K562 (cell line): ENCODE data around the gene MRPL44. TPM values are rescaled to one million over a fixed set of nuclear protein-coding genes. Genes with fewer than 3 reads are reported as not detected.
A peak's percentile ranks its signal among the peaks of the same experiment; 100 is the strongest.

Source experiments
- ATF1 ChIP-seq, 2 experiments: fragments of 450-650 bp in 1 of 2; IDR thresholded peaks; 2 replicates each; pipeline ENCODE4 v1.6.1; 2016; ENCODE audit warnings: missing compliant biosample characterization in 1 of 2, missing genetic modification characterization in 1 of 2
- BRD4 ChIP-seq: fragments of 200-600 bp; sonication (generic); IDR thresholded peaks from 2 replicates; pipeline ENCODE4 v1.6.1; 2017; ENCODE audit warnings: inconsistent platforms
- CBX5 ChIP-seq: IDR thresholded peaks from 2 replicates; pipeline ENCODE4 v1.6.1; 2014; ENCODE audit warnings: low read depth, borderline replicate concordance
- CC2D1A ChIP-seq: fragments of 450-650 bp; IDR thresholded peaks from 2 replicates; pipeline ENCODE4 v1.6.1; 2017; ENCODE audit warnings: mild to moderate bottlenecking
- CEBPB ChIP-seq: fragments of 450-650 bp; IDR thresholded peaks from 2 replicates; pipeline ENCODE4 v1.6.1; 2016; ENCODE audit warnings: missing genetic modification characterization, missing compliant biosample characterization
- CHD1 ChIP-seq: fragments of 200-600 bp; sonication (generic); IDR thresholded peaks from one replicate; pipeline ENCODE4 v1.6.1; 2012; ENCODE audit warnings: mild to moderate bottlenecking, moderate library complexity, low read length, inconsistent platforms
- DPF2 ChIP-seq: fragments of 450-650 bp; IDR thresholded peaks from 2 replicates; pipeline ENCODE4 v1.6.1; 2016
- FOXM1 ChIP-seq, 2 experiments: fragments of 450-650 bp in 1 of 2; sonication (generic) in 1 of 2; formaldehyde crosslinking in 1 of 2; IDR thresholded peaks; 2 replicates each; pipeline versions ENCODE4 v1.6.1 to v1.9.0; 2017 to 2022; ENCODE audit warnings: low read depth in 2 of 2, mild to moderate bottlenecking in 2 of 2, missing genetic modification reagents in 1 of 2, moderate library complexity in 1 of 2
- GATAD2A ChIP-seq: fragments of 450-650 bp; IDR thresholded peaks from 2 replicates; pipeline ENCODE4 v1.6.1; 2017
- KDM2B ChIP-seq: fragments of 250-450 bp; sonication (Bioruptor Pico); IDR thresholded peaks from 2 replicates; pipeline ENCODE4 v1.8.0; 2021; ENCODE audit warnings: mild to moderate bottlenecking, moderate library complexity
- PCBP2 ChIP-seq: fragments of 200-400 bp; formaldehyde crosslinking; IDR thresholded peaks from 2 replicates; pipeline ENCODE4 v1.6.1; 2018; ENCODE audit warnings: low read length, low read depth, mild to moderate bottlenecking, moderate library complexity; ENCODE audit not compliant: poor library complexity, severe bottlenecking
- POLR2B ChIP-seq: fragments of 450-650 bp; IDR thresholded peaks from 2 replicates; pipeline ENCODE4 v1.6.1; 2018; ENCODE audit warnings: low read depth; ENCODE audit not compliant: partially characterized antibody
- SAFB2 ChIP-seq: fragments of 200-400 bp; formaldehyde crosslinking; IDR thresholded peaks from 2 replicates; pipeline ENCODE4 v1.6.1; 2018; ENCODE audit warnings: borderline replicate concordance, low read length, low read depth, moderate library complexity; ENCODE audit not compliant: severe bottlenecking
- TOE1 ChIP-seq, 2 experiments: fragments of 450-650 bp in 1 of 2; sonication (generic) in 1 of 2; formaldehyde crosslinking in 1 of 2; IDR thresholded peaks; 2 replicates each; pipeline versions ENCODE4 v1.7.1 to v1.8.0; 2016 to 2022; ENCODE audit warnings: borderline replicate concordance in 2 of 2, mild to moderate bottlenecking in 2 of 2, antibody characterized with exemption in 1 of 2, inconsistent platforms in 1 of 2, low read depth in 1 of 2, missing genetic modification reagents in 1 of 2, moderate library complexity in 1 of 2
- ZNF212 ChIP-seq: fragments of 450-650 bp; formaldehyde crosslinking; IDR thresholded peaks from 2 replicates; pipeline ENCODE4 v1.4.0; 2020; ENCODE audit warnings: mild to moderate bottlenecking
- ZNF24 ChIP-seq: fragments of 450-650 bp; IDR thresholded peaks from 2 replicates; pipeline ENCODE4 v1.6.1; 2016
- ZNF263 ChIP-seq: sonication (generic); formaldehyde crosslinking; IDR thresholded peaks from 2 replicates; pipeline ENCODE4 v1.8.0; 2022; ENCODE audit warnings: mild to moderate bottlenecking, missing genetic modification reagents, borderline replicate concordance
- ZNF740 ChIP-seq, 3 experiments: fragments of 200-800 bp in 1 of 3; sonication (Bioruptor generic) in 1 of 3; sonication (generic) in 1 of 3; formaldehyde crosslinking in 1 of 3; IDR thresholded peaks; 2 replicates each; pipeline versions ENCODE4 v1.6.1 to v1.8.0; 2016 to 2022; ENCODE audit warnings: mild to moderate bottlenecking in 2 of 3, missing compliant biosample characterization in 2 of 3, missing genetic modification characterization in 2 of 3, missing genetic modification reagents in 1 of 3
- polyA plus RNA-seq, 8 experiments: library from polyadenylated mRNA; depleted of rRNA in 4 of 8; stranded (reverse) in 5 of 8; unstranded in 3 of 8; fragments of >200 nt; fragmentation: Nextera tagmentation in 2 of 8; fragmentation: Illumina TruSeq in 1 of 8; extraction: Ambion mirVana in 2 of 8; extraction: Trizol in 1 of 8; gene quantifications; 2 replicates each; pipeline versions ENCODE4 v1.2.1 to v1.2.3, GENCODE V29; 2011 to 2014; ENCODE audit warnings: inconsistent platforms in 1 of 8, missing spikeins in 1 of 8
- total RNA-seq, 7 experiments: library from RNA; depleted of rRNA in 6 of 7; stranded (reverse); fragments of >200 nt in 6 of 7; fragmentation: Illumina TruSeq in 2 of 7; extraction: Trizol in 2 of 7; gene quantifications; 2 replicates each; pipeline versions ENCODE4 v1.2.1 to v1.2.3, GENCODE V29; 2011 to 2021; ENCODE audit warnings: low replicate concordance in 1 of 7
- TF ChIP-seq, protein P1 (sequence below), 2 experiments: IDR thresholded peaks in 1 of 2; conservative IDR thresholded peaks in 1 of 2; 2 replicates each; pipeline ENCODE4 v1.6.1; 2016; ENCODE audit warnings: low read depth in 2 of 2, mild to moderate bottlenecking in 1 of 2, missing compliant biosample characterization in 1 of 2, missing genetic modification characterization in 1 of 2, moderate library complexity in 1 of 2
- TF ChIP-seq, protein P2 (sequence below): fragments of 250-450 bp; sonication (Bioruptor Pico); IDR thresholded peaks from 2 replicates; pipeline ENCODE4 v1.6.1; 2021; ENCODE audit warnings: mild to moderate bottlenecking
- TF ChIP-seq, protein P3 (sequence below): sonication (generic); formaldehyde crosslinking; IDR thresholded peaks from 2 replicates; pipeline ENCODE4 v1.8.1; 2022; ENCODE audit warnings: missing genetic modification reagents

Gene MRPL44
- total and polyA plus RNA-seq, 9 of the 15 experiments (the other 6 are each of a cell fraction or from before 2014, with no cell fraction given) = 10.4 to 26.0 (median 20.2) TPM

- 0 out of 2 replicates have a peak, but pooled peaks have one; percentile 18 for TF ChIP-seq ZNF740 (CRISPR knock-in tag; IDR thresholded peaks at IDR 0.05)
- no peak for TF ChIP-seq ZNF740 (tag; IDR thresholded peaks at IDR 0.05)
- TF ChIP-seq CBX5 = peak; percentile 53; the same call in 1 of the 2 replicates
- TF ChIP-seq KDM2B (CRISPR knock-in tag) = peak; percentile 93; the same call in 1 of the 2 replicates
- TF ChIP-seq ATF1 (CRISPR knock-in tag; IDR thresholded peaks at IDR 0.05) = no peak
- peak; percentile 70; the same call in 1 of the 2 replicates for TF ChIP-seq ATF1 (tag; IDR thresholded peaks at IDR 0.05)
- no peak for TF ChIP-seq SAFB2
- peak; percentile 60 for TF ChIP-seq POLR2B
- TF ChIP-seq FOXM1 (IDR thresholded peaks at IDR 0.05; ENCODE audit: low read depth) = no peak
- TF ChIP-seq FOXM1 (CRISPR knock-in tag; IDR thresholded peaks at IDR 0.05; ENCODE audit: low read depth) = no peak
- TF ChIP-seq CHD1 = peak; percentile 56
- no peak for TF ChIP-seq GATAD2A
- 0 out of 2 replicates have a peak, but pooled peaks have one; percentile 33 for TF ChIP-seq DPF2
- peak; percentile 63; the same call in 1 of the 2 replicates for TF ChIP-seq ZNF24
- peak; percentile 86 for TF ChIP-seq BRD4
- TF ChIP-seq TOE1 (IDR thresholded peaks at IDR 0.05; ENCODE audit: borderline replicate concordance) = peak; percentile 80; the same call in 1 of the 2 replicates
- no peak for TF ChIP-seq TOE1 (CRISPR knock-in tag; IDR thresholded peaks at IDR 0.05; ENCODE audit: borderline replicate concordance, low read depth)
- peak; percentile 62 for TF ChIP-seq CEBPB (tag)
- TF ChIP-seq, protein P1, sequence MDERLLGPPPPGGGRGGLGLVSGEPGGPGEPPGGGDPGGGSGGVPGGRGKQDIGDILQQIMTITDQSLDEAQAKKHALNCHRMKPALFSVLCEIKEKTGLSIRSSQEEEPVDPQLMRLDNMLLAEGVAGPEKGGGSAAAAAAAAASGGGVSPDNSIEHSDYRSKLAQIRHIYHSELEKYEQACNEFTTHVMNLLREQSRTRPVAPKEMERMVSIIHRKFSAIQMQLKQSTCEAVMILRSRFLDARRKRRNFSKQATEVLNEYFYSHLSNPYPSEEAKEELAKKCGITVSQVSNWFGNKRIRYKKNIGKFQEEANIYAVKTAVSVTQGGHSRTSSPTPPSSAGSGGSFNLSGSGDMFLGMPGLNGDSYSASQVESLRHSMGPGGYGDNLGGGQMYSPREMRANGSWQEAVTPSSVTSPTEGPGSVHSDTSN (CRISPR knock-in tag; IDR thresholded peaks at IDR 0.05; ENCODE audit: low read depth) = no peak
- TF ChIP-seq, protein P1 (tag; conservative IDR thresholded peaks at IDR 0.05; ENCODE audit: low read depth) = 0 out of 2 replicates have a peak, but pooled peaks have one; percentile 11
- TF ChIP-seq PCBP2 = no peak
- TF ChIP-seq CC2D1A = no peak
- TF ChIP-seq ZNF263 (CRISPR knock-in tag) = no peak
- TF ChIP-seq ZNF212 (CRISPR knock-in tag) = no peak
- TF ChIP-seq, protein P2, sequence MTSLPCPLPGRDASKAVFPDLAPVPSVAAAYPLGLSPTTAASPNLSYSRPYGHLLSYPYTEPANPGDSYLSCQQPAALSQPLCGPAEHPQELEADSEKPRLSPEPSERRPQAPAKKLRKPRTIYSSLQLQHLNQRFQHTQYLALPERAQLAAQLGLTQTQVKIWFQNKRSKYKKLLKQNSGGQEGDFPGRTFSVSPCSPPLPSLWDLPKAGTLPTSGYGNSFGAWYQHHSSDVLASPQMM (CRISPR knock-in tag) = no peak
- TF ChIP-seq, protein P3, sequence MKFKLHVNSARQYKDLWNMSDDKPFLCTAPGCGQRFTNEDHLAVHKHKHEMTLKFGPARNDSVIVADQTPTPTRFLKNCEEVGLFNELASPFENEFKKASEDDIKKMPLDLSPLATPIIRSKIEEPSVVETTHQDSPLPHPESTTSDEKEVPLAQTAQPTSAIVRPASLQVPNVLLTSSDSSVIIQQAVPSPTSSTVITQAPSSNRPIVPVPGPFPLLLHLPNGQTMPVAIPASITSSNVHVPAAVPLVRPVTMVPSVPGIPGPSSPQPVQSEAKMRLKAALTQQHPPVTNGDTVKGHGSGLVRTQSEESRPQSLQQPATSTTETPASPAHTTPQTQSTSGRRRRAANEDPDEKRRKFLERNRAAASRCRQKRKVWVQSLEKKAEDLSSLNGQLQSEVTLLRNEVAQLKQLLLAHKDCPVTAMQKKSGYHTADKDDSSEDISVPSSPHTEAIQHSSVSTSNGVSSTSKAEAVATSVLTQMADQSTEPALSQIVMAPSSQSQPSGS (CRISPR knock-in tag) = no peak
Observed at GRCh38 chr2:223957092-223957851, at the start of gene MRPL44 (continued).
